AG09319 (cell line): ENCODE measurements around the gene KRTAP12-2.
"Not testable (repeated sequence)": the region's sequence is repeated elsewhere in the genome, so short reads cannot be mapped to it uniquely, and the experiment has no call there.

Source experiments
- DNase-seq: peaks from one replicate; pipeline ENCODE4 v3.0.0-alpha.2; 2010; ENCODE audit warnings: low read depth; ENCODE audit errors: extremely low read depth
- CTCF ChIP-seq: IDR thresholded peaks from 2 replicates; pipeline ENCODE4 v1.5.1; 2011; ENCODE audit warnings: low read depth, mild to moderate bottlenecking, inconsistent platforms, low read length, moderate library complexity

Gene KRTAP12-2

GRCh38 chr21:44686000-44686781 lies 19.5 kb upstream of the KRTAP12-2 start:
- TF ChIP-seq CTCF, result no peak
- DNase-seq, result no peak

DNA sequence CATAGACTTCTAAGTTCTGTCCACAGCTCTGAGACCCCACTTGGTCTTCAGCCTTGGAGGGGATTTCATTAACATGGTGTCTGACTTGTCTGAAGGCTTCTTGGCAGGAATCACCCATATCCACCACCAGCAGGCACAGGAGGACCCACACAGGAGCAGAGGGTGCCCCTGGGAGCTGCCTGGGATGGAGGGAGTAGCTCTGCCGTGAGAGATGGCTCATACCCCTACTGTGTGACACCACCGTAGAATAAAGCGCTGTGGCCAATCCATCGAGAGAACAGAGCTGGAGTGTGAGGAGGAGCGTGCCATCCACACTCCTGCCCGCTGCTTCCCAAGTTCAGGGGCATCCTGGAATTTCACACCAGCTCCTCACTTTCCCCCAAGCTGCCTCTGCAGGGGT lies 18.3 kb upstream of the KRTAP12-2 start:
- not testable (repeated sequence) for DNase-seq

DNA sequence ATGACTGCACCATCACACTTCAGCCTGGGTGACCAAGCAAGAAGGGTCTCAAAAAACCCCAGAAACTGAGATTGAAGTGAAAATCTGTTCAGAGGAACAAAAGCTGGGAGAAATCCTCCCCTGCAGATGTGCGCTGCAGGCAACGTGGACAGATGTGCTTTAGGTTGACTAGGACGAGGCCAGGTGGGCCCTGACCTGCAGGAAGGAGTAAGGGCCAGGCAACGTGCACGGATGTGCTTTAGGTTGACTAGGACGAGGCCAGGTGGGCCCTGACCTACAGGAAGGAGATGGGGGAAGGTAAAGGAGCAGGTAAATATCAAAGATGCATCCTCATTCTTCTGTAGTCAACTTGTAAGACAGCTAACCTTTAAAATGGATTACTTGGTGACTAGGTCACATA lies 17.8 kb upstream of the KRTAP12-2 start:
- no peak for DNase-seq
- no peak for TF ChIP-seq CTCF

- no peak for TF ChIP-seq CTCF
- DNase-seq, result no peak
These were observed 17.4 kb upstream of the KRTAP12-2 start for GRCh38 chr21:44684077-44684476.

- TF ChIP-seq CTCF, result no peak
- no peak for DNase-seq
These were observed 15.9 kb upstream of the KRTAP12-2 start for GRCh38 chr21:44682580-44683151.

DNA sequence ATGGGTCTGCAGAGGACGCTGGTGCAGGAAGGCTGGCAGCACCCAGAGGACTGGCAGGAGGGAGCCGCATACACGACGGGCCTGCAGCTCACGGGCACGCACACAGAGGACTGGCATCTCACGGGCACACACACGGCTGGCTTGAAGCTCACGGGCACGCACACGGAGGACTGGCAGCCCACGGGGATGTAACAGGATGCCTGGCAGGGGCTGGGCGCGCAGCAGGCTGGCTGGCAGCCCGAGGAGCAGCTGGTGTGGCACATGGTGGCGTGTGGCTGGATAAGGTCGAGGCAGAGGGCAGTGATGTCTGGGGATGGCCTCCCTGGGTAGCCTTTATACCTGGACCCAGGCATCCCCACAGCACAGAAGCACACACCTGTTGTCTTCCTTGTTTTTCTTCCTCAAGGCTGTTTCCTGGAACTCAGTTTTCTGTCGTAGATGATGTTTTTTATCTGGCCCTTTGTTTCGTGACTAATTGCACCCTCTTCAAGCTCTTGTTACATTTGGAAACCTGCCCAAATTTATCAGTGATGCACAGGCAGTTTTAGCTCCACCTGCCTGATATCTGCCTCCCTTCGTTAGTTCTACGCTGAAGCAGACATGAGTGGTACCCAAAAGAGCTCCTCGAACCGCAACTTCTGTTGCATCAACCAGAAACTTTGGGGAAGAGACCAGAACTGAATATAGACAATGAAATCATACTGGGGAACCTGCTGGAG lies 15.3 kb upstream of the KRTAP12-2 start, which contains the start of gene KRTAP12-1:
KRTAP12-1 (minus strand) TSS at position 303 of the 719 bp plus-strand sequence; CDS start at position 263, 40 bp downstream.
- no peak for TF ChIP-seq CTCF
- no peak for DNase-seq

DNA sequence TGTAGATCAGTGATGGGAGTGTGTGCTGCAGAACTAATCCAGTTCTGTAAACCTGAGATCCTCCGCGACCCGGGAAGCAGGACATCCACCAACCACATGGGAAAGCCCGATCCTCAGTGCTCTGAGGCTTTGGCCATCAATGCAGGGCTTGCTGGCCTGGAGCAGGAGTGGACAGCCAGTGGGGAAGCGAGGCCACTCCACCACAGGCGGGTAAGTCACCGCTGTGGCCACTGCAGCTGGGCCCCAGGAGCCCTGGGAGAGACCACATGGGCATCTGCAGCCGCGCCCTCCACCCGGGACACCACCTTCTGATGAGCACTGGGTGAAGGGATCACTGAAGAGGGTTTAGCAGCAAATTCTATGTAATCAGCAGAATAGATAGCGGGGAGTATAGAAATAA lies 14.4 kb upstream of the KRTAP12-2 start:
- DNase-seq, result no peak
- TF ChIP-seq CTCF, result no peak
